ENCODE measurements around the gene B3GALNT2.

DNA sequence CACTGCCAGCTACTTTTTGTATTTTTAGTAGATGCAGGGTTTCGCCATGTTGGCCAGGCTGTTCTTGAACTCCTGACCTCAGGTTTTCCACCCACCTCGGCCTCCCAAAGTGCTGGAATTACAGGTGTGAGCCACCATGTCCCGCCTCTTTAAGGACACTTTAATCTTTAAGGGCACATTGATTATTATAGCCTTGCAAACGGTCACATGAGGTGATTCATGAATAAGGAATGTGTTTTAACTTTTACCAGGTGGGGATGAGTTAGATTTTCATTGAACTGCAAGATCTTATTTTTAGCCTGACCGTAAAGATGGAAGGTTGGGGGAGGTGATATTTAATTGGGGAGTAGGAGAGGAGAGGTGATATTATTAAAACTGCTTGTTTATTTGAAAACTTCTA lies 75.1 kb downstream of the B3GALNT2 start:
- TF ChIP-seq CTCF (IDR thresholded peaks at IDR 0.05; ENCODE audit: low read length): no peak
- no peak for TF ChIP-seq EZH2phosphoT487 (IDR thresholded peaks at IDR 0.05; ENCODE audit: low read length)
